Skeletal muscle tissue (tissue), 5 donors: ENCODE measurements around the gene CALCOCO2. TPM values are rescaled to one million over a fixed set of nuclear protein-coding genes. Genes with fewer than 3 reads are reported as not detected.

Source experiments
- H3K27ac ChIP-seq: one replicate; pipeline ENCODE4 v1.7.0; 2013; ENCODE audit warnings: mild to moderate bottlenecking, low read depth, low read length, inconsistent platforms
- H3K27me3 ChIP-seq, 3 donors: one replicate each; pipeline ENCODE4 v1.7.0; 2013; ENCODE audit warnings: low read length in 3 of 3; ENCODE audit not compliant: control insufficient read depth in 3 of 3, insufficient read depth in 3 of 3
- H3K36me3 ChIP-seq, 3 donors: one replicate each; pipeline ENCODE4 v1.7.0; 2013; ENCODE audit warnings: low read length in 3 of 3; ENCODE audit not compliant: control insufficient read depth in 3 of 3, insufficient read depth in 3 of 3
- H3K4me1 ChIP-seq, 3 donors: one replicate each; pipeline ENCODE4 v1.7.0; 2013; ENCODE audit warnings: low read length in 3 of 3, mild to moderate bottlenecking in 3 of 3; ENCODE audit not compliant: control insufficient read depth in 3 of 3, insufficient read depth in 3 of 3
- H3K4me3 ChIP-seq, 3 donors: one replicate each; pipeline ENCODE4 v1.7.0; 2013; ENCODE audit warnings: low read length in 3 of 3
- H3K9ac ChIP-seq, 3 donors: one replicate each; pipeline ENCODE4 v1.7.0; 2013; ENCODE audit warnings: low read length in 3 of 3, mild to moderate bottlenecking in 3 of 3, moderate library complexity in 2 of 3, low read depth in 1 of 3
- H3K9me3 ChIP-seq, 3 donors: one replicate each; pipeline ENCODE4 v1.7.0; 2013; ENCODE audit warnings: low read length in 3 of 3; ENCODE audit not compliant: control insufficient read depth in 3 of 3
- small RNA-seq: library from RNA; depleted of rRNA; stranded (forward); fragments of <200 nt; gene quantifications from one replicate; pipeline ENCODE3, GENCODE V24; 2014
- total RNA-seq: library from RNA; depleted of rRNA; stranded (reverse); fragments of >200 nt; gene quantifications from one replicate; pipeline ENCODE4 v1.2.3, GENCODE V29; 2014
- donor health status: Osteomylitis.

Gene CALCOCO2
- total RNA-seq, 1 donor from 2014 or later: 29.2 TPM

GRCh38 chr17:48909783-48910182 is 78.9 kb downstream of the CALCOCO2 start:
- peak overlapping the region in 1 of 3 donors; percentile 63 for H3K9ac ChIP-seq
- peak overlapping the region; percentile 0 to 88 (median 78) for H3K4me3 ChIP-seq
- H3K4me1 ChIP-seq: peaks cover 18 to 27% (median 25%) of the 10 kb centered on the region in 3 donors
- H3K36me3 ChIP-seq: peaks cover 2 to 19% (median 16%) of the 10 kb centered on the region in 3 donors
- H3K27ac ChIP-seq: no peak overlapping the region
- no peaks in the 10 kb centered on the region for H3K9me3 ChIP-seq
- no peaks in the 10 kb centered on the region for H3K27me3 ChIP-seq

GRCh38 chr17:48910370-48910769 is 79.5 kb downstream of the CALCOCO2 start:
- Histone ChIP-seq H3K9ac (no peak overlapping the region), H3K4me1 (peaks cover 18 to 27% (median 25%) of the 10 kb centered on the region in 3 donors), H3K27me3 (no peaks in the 10 kb centered on the region), H3K36me3 (peaks cover 2 to 19% (median 16%) of the 10 kb centered on the region in 3 donors), H3K4me3 (no peak overlapping the region), H3K9me3 (no peaks in the 10 kb centered on the region), H3K27ac (no peak overlapping the region)

DNA sequence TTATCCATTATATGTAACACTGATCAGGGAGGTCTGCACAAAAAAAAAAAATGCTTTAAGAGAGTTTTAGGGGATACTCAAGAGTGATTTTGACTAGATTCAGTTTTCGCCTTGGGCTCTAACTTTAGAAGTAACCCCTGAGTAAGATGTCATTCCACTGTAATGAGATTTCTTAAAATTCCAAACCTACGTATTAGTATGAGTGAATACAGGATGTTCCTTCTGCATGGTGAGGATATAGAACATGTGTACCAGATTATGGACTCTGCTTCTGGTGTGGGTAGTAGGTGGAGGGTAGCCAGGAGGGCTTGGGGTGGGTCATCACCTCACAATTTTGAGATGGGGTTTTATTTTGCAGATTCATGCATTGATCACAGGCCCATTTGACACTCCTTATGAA is 81.6 kb downstream of the CALCOCO2 start:
- Histone ChIP-seq H3K9ac (no peak overlapping the region), H3K4me1 (peaks cover 18 to 27% (median 25%) of the 10 kb centered on the region in 3 donors), H3K36me3 (peaks cover 4 to 22% (median 18%) of the 10 kb centered on the region in 3 donors)

More for the DNA sequence above, 81.6 kb downstream of the CALCOCO2 start:
- Histone ChIP-seq H3K27me3 (no peaks in the 10 kb centered on the region), H3K9me3 (no peaks in the 10 kb centered on the region), H3K4me3 (no peak overlapping the region), H3K27ac (no peak overlapping the region)

Small RNAs within 50 kb of the gene (small RNA-seq; reads per million reads assigned to genes)
- gene AC068531.1 (not detected), gene RF00263 (not detected)

Other genes starting within 250 kb of the CALCOCO2 start
- 4.2 TPM for gene HOXB3, start 240.8 kb upstream of the CALCOCO2 start, total RNA-seq
- not detected for gene HOXB5, start 237.3 kb upstream of the CALCOCO2 start, total RNA-seq
- not detected for gene HOXB6, start 226.0 kb upstream of the CALCOCO2 start, total RNA-seq
- 1.0 TPM for gene HOXB7, start 220.0 kb upstream of the CALCOCO2 start, total RNA-seq
- gene HOXB8, start 215.7 kb upstream of the CALCOCO2 start, total RNA-seq: not detected
- not detected for gene HOXB9, start 204.7 kb upstream of the CALCOCO2 start, total RNA-seq
- not detected for gene PRAC1, start 108.5 kb upstream of the CALCOCO2 start, total RNA-seq
- not detected for gene PRAC2, start 107.8 kb upstream of the CALCOCO2 start, total RNA-seq
- not detected for gene HOXB13, start 102.3 kb upstream of the CALCOCO2 start, total RNA-seq
- gene TTLL6, start 13.8 kb upstream of the CALCOCO2 start, total RNA-seq: not detected
- 42.8 TPM for gene ATP5MC1, start 61.8 kb downstream of the CALCOCO2 start, total RNA-seq
- 29.2 TPM for gene UBE2Z, start 77.4 kb downstream of the CALCOCO2 start, total RNA-seq
- gene SNF8, start 113.8 kb downstream of the CALCOCO2 start, total RNA-seq: 47.5 TPM
- not detected for gene GIP, start 137.6 kb downstream of the CALCOCO2 start, total RNA-seq
- 4.7 TPM for gene IGF2BP1, start 166.3 kb downstream of the CALCOCO2 start, total RNA-seq